ENCODE data around the gene HAO2.
"Not testable (repeated sequence)": the region's sequence is repeated elsewhere in the genome, so short reads cannot be mapped to it uniquely, and the experiment has no call there.

Gene HAO2

GRCh38 chr1:119368554-119368953 lies at the start of gene HAO2:
HAO2 (plus strand) TSS chr1:119368785; CDS start chr1:119381086, 12,301 bp downstream.
- DNase-seq: no peak

DNA sequence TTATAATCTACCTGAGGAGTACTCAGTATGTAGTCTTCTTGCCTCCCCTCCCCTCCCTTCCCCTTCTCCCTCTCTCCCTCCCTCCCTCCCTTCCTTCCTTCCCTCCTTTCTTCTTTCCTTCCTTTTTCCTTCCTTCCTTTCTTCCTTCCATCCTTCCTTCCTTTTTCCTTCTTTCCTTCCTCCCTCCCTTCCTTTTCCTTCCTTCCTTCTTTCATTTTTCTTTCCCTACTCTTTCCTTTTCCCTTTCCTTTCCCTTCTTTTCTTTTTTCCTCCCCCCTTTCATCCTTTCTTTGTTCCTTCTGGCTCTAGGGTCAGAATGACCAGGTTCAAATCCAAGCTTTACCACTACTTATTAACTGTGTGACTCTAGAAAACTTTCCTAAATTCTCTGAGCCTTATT lies 48.5 kb upstream of the HAO2 start:
- no peak for DNase-seq

- no peak for DNase-seq
Observed at GRCh38 chr1:119321666-119322419, 46.7 kb upstream of the HAO2 start.

DNA sequence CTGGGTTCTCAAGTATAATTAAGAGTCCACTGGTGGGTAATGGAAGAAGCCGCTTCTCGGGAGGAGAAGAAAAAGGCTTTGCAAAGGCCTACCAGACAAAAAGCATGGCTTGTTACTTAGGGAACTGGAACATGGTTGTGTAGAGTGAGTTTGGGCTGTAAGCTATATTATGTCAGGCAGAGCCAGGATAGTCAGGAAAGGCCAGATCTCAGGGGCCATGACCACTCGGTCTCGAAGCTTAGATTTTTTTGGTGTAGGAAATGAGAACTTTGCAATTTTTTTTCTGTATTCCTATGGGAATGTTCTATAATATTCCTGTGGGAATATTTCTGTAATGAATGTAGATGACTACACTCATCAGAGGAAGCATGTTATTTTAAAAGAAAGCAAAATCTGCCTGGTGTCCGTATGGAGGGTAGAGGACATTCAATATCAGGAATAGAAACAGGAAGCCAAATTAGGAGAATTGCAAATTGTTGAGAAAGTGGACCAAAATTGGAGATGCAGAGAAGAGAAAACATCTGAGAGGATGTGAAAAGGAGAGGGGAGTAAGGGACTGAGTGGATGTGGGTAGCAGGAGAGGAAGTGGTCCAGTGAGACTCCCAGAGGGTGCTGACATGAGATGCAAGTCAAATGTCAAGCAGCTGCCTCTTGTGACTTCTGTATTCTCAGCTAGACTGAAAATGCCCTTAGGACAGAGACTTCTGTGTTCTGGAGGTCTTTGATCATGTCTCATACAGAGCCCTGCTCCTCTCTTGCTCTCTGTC lies 45.2 kb upstream of the HAO2 start:
- DNase-seq: peak; percentile 7

DNA sequence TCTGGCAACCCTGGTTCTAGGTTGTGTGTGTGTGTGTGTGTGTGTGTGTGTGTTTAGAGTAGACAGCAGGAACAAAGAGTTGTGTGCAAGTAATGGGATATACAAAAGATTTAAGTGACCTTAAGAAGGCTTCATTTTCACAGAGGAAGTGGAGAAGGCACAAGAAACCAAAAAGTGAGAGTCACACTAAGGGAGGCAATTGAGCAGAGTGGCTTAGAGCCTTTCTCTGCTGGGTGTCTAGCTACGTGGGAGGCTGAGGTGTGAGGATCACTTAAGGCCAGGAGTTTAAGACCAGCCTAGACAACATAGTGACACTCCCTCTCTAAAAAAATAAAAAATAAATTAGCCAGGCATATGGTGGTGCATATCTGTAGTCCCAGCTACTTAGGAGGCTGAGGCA lies 44.4 kb upstream of the HAO2 start:
- DNase-seq: no peak

- DNase-seq: no peak
Observed at GRCh38 chr1:119326251-119326650, 42.3 kb upstream of the HAO2 start.

DNA sequence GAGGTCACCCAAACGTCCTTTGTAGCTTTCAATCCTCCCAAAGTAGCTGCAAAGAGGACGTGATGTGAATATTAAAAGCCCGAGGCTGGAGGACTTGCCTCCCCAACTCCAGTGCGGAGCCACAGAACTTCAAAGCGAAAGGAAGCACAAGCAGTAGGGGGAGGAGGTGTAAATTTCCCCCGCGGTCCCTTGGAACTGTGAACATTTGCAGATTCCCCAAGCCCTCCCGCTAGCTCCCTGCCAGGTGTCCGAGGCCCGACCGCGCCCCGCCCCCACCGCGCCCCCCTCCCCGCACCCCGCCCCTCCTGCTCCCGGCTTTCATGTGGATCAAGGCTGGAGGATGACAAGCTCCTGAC lies 41.5 kb upstream of the HAO2 start:
- DNase-seq: no peak

- DNase-seq: peak; percentile 12
Observed at GRCh38 chr1:119327450-119328155, 41.0 kb upstream of the HAO2 start.

DNA sequence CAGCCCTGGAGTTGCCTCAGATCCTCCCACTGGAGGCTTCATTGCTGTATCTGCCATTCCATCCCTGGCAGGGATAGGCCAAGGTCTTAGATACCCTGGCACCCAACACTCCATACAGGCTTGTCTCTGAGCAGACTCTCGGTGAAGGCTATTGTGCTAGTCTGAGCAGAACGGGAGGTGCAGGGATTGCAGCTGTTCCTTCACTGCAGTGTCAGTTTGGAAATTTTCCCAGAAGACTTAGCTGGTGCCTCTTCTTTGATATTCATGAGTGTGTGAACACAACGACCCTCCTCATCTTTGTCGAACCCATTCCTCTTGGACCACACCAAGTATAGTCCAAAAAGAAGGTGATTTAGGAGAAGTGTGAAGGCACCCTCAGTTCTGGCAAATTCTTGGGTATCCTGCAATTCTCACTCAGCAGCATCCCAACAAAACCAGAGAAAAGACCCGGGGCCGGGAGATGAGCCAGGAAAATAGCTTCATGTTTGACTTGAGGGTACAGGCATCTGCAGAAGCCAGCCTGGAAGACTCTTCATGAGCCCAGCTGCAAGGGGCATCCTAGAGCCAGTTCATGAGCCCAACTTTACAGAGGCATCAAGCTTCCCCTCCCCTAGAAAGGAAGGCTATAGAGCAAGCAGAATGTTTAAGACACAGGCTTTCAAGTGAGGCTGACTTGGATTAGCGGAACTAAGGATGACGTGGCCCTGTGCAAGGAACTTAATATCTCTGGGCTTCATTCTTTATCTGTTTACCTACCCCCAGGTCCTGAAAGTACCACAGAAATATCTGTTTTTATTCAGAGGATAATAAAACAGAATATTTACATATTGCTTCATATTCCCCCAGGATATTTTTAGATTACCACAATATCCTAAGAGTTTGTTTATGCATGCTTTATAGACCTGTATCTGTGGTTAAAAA lies 38.8 kb upstream of the HAO2 start:
- no peak for DNase-seq

- no peak for DNase-seq
Observed at GRCh38 chr1:119330466-119331189, 38.0 kb upstream of the HAO2 start.

DNA sequence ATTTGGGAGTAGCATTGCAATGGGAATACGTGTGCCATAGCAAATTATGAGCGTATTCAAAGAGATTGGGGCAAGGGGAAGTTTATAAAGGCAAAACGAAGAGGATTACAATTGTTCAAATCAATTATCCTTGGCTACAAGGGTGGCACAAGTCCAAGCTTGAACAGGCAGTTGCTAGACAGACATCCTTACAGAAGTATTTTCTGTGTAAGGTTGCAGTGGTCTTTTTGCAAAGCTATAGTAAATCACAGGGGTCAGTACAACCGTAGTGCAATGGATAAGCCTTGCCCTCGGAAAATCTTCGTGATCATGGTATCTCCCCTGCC lies 37.4 kb upstream of the HAO2 start:
- DNase-seq: no peak

DNA sequence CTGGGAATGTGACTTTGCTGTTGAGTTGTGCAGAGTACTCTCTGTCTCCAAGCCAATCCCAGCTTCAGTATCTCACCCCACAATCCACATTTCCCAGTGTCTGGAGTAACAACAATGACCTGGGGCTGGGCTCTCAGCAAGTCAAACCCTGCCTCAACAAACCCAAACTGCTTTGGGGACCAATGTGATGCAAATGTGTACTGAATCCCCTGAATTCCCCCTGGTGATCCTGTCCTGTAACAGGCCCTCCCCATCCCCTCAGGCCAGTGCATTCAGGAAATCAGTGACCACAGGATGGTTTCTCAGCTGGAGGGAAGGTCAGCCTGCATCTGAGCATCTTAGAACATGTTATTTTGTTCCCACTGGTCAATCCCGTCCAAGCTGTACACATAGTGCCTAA lies 36.7 kb upstream of the HAO2 start:
- DNase-seq: no peak

DNA sequence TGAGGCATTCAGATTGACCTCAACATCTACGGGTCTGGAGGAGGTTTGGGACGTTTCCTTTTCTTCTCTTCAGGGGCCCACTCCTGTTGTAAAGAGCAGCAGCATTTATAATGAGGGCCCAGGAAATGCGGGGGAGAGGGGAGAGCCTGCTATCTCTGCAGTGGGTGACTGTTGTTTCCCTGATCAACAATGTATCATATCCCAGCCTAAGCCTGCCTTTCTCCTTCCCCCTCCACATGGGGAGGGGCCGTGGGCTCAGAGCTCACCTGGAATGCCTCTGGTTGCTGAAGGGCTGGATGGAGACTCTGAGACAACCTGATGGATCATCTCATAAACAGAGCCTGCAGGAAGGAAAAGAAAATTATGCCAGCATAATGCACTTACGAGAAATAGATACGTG lies 36.0 kb upstream of the HAO2 start:
- no peak for DNase-seq

DNA sequence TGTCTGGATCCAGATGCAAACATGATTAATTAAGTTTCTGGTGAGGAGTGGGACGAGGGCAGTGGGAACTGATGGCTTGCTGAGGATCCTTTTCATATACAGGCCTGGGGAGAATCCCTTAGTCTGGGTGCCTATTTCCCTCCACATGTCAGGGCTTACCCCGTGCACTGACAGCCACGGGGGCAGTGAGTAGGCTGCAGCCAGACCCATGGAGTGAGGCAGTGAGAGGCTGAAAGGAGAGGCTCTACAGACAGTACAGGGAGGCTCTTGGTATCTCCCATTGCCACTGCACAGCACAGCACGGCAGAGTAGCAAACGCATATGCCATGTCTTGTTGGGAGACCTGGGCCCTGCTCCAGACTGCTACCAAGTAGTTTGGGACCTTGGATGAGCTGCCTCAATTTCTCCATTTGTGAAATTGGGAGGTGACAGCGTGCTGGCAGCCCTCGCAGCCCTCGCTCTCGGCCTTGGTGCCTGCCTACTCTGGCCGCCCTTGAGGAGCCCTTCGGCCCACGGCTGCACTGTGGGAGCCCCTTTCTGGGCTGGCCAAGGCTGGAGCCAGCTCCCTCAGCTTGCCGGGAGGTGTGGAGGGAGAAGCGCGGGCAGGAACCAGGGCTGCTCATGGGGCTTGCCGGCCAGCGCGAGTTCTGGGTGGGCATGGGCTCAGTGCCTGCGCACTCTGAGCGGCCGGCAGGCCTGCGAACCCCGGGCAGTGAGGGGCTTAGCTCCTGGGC lies 35.3 kb upstream of the HAO2 start:
- DNase-seq: no peak

- not testable (repeated sequence) for DNase-seq
Observed at GRCh38 chr1:119333897-119334250, 34.7 kb upstream of the HAO2 start.

- DNase-seq: no peak
Observed at GRCh38 chr1:119336848-119337247, 31.7 kb upstream of the HAO2 start.

DNA sequence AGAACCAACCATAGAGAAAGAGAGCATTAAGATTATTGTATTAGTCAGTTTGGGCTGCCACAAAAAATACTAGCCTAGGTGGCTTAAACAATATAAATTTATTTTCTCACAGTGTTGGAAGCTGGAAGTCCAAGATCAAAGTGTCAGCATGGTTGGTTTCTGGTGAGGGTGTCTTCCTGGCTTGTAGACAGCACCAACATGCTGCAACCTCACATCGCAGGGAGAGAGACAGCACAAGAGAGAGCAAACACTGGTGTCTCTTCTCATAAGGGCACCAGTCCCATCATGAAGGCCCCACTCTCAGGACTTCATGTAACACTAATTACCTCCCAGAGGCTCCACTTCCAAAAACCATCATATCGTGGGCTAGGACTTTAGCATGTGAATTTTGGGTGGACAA lies 30.6 kb upstream of the HAO2 start:
- DNase-seq: no peak

DNA sequence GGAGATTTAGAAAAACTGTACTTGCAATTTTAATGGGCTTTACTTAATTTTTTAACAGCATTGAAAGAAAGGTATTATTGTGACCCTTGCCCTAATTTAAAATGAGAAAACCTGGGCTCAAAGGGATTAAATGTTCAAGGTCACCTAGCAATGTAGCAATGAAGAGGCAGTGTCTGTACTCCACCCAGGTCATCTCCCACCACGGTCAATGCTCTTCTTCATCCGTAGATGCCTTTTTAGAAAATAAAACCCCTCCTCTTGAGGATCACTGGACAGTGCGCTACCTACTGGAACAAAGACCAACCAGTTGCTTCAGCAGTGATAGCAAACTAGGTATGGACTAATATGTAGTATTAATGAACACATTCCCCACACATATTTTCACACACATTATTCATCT lies 29.8 kb upstream of the HAO2 start:
- no peak for DNase-seq

DNA sequence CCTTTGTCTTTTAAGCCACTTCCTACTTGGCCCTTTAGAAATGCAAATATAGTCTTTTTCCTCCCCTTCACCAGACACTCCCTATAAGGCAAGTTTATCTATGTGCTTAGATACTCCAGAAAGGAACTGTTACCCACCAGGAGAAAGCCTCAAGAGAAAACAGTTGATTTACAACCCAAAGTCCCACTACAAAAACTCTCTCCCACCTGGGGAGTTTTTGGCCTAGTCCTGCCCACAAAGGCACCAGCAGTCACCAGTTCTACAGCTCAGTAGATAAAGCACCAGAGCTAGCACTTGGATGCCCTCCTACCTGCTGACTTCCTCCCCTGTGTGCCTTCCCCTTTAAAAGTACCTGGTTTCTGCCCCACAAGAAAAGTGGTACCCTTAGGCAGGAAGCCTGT lies 27.7 kb upstream of the HAO2 start:
- DNase-seq: no peak

DNA sequence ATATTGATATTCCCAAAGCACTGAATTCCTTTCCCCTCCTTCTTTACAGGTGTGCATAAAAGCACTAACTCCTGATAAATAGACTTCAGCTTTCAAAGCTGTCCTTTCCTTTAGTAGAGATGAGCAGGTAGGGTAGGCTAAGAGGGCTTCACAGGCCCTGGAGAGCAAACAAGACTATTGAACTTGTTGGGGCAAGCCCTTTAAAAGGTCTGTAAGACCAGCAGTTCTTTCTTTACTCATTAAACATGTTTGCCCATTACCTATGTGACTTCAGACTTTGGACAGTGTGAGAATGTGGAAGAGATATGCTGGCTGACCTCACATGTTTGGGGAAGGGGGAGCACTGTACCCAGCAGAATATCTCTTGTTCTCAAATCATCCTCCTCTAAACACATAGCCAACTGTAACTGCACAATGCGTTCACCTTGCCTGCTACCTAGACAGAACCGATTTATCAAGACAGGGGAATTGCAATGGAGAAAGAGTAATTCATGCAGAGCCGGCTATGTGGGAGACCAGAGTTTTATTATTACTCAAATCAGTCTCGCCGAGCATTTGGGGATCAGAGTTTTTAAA lies 27.1 kb upstream of the HAO2 start:
- DNase-seq: no peak

GRCh38 chr1:119345398-119345797 lies 23.2 kb upstream of the HAO2 start:
- DNase-seq: no peak

Measured in CD4-positive, alpha-beta T cell treated with Interleukin-21 for 1 hour (primary cell).